Nephron (organoid): ENCODE data around the gene GPX2.

Experiments
- H3K27ac Mint-ChIP-seq, 3 experiments: 2 replicates each; pipeline ENCODE4 v1.8.0; 2020; ENCODE audit warnings: mixed read lengths in 3 of 3, mild to moderate bottlenecking in 2 of 3, moderate library complexity in 1 of 3
- H3K27me3 Mint-ChIP-seq: 2 replicates; pipeline ENCODE4 v1.8.0; 2021; ENCODE audit warnings: low read depth, mild to moderate bottlenecking, moderate library complexity, mixed read lengths
- H3K36me3 Mint-ChIP-seq: 2 replicates; pipeline ENCODE4 v1.8.0; 2020; ENCODE audit warnings: low read depth, mixed read lengths
- H3K4me1 Mint-ChIP-seq: 2 replicates; pipeline ENCODE4 v1.8.0; 2020; ENCODE audit warnings: mixed read lengths
- H3K4me3 Mint-ChIP-seq, 3 experiments: 2 replicates each; pipeline ENCODE4 v1.8.0; 2020; ENCODE audit warnings: mild to moderate bottlenecking in 3 of 3, mixed read lengths in 3 of 3, moderate library complexity in 2 of 3
- H3K9me3 Mint-ChIP-seq: 2 replicates; pipeline ENCODE4 v1.8.0; 2020; ENCODE audit warnings: mixed read lengths
- CTCF ChIP-seq, 3 experiments: fragments of 200-600 bp; sonication (generic); IDR thresholded peaks; one replicate each; pipeline ENCODE4 v1.5.0; 2021; ENCODE audit warnings: antibody characterized with exemption in 3 of 3; ENCODE audit not compliant: unreplicated experiment in 3 of 3

GPX2 gene

GRCh38 chr14:64899958-64900357 is 42.6 kb downstream of the GPX2 start:
- Mint-ChIP-seq H3K4me3 (no peak overlapping the region), H3K36me3 (no peaks in the 10 kb centered on the region), H3K9me3 (no peaks in the 10 kb centered on the region), H3K4me1 (no peaks in the 10 kb centered on the region), H3K27ac (no peak overlapping the region), H3K27me3 (peaks cover 26% of the 10 kb centered on the region)
- TF ChIP-seq CTCF (IDR thresholded peaks at IDR 0.05; ENCODE audit: unreplicated experiment in 3 of 3): no peak

GRCh38 chr14:64891839-64892375 is 50.6 kb downstream of the GPX2 start:
- H3K36me3 Mint-ChIP-seq: no peaks in the 10 kb centered on the region
- H3K9me3 Mint-ChIP-seq: no peaks in the 10 kb centered on the region
- H3K27me3 Mint-ChIP-seq: peaks cover 11% of the 10 kb centered on the region
- H3K4me3 Mint-ChIP-seq: no peak overlapping the region
- peak; percentile 66 to 86 (median 71) for TF ChIP-seq CTCF (IDR thresholded peaks at IDR 0.05; ENCODE audit: unreplicated experiment in 3 of 3)
- no peaks in the 10 kb centered on the region for H3K4me1 Mint-ChIP-seq
- H3K27ac Mint-ChIP-seq: no peak overlapping the region

GRCh38 chr14:64891173-64891838 is 51.2 kb downstream of the GPX2 start:
- H3K4me3 Mint-ChIP-seq: no peak overlapping the region
- no peak overlapping the region for H3K27ac Mint-ChIP-seq
- no peaks in the 10 kb centered on the region for H3K4me1 Mint-ChIP-seq
- no peaks in the 10 kb centered on the region for H3K36me3 Mint-ChIP-seq
- TF ChIP-seq CTCF (IDR thresholded peaks at IDR 0.05; ENCODE audit: unreplicated experiment in 3 of 3): no peak
- H3K9me3 Mint-ChIP-seq: no peaks in the 10 kb centered on the region
- peaks cover 14% of the 10 kb centered on the region for H3K27me3 Mint-ChIP-seq

GRCh38 chr14:64889352-64889751 is 53.2 kb downstream of the GPX2 start:
- no peaks in the 10 kb centered on the region for H3K36me3 Mint-ChIP-seq
- H3K27me3 Mint-ChIP-seq: peaks cover 32% of the 10 kb centered on the region
- H3K4me1 Mint-ChIP-seq: no peaks in the 10 kb centered on the region
- H3K4me3 Mint-ChIP-seq: no peak overlapping the region
- no peak for TF ChIP-seq CTCF (IDR thresholded peaks at IDR 0.05; ENCODE audit: unreplicated experiment in 3 of 3)
- H3K9me3 Mint-ChIP-seq: no peaks in the 10 kb centered on the region
- no peak overlapping the region for H3K27ac Mint-ChIP-seq
